NCI-H2081 (cell line): Measurements from ENCODE around the gene ZNF133.

Source experiments
- DNase-seq, 2 experiments: peaks; one replicate each; lab custom pipeline; 2025; lab: John Stamatoyannopoulos, UW

The ZNF133 gene

GRCh38 chr20:18362916-18363315, 74.6 kb downstream of the ZNF133 start:
- DNase-seq = no peak

DNA sequence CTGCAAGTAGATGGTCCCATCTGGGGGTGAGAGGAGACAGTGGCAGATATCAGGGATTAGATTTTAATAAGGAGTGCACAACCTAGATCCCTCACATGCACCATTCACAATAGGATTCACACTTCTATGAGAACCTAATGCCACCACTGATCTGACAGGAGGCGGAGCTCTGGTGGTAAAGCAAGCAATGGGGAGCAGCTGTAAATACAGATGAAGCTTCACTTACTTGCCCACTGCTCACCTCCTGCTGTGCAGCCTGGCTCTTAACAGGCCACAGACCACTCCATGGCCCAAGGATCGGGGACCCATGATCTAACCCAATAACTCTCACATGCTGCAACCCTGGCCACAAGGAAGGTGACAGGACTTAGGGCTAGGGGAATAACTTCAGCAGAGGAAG, 75.4 kb downstream of the ZNF133 start:
- no peak for DNase-seq

GRCh38 chr20:18364768-18365167, 76.4 kb downstream of the ZNF133 start:
- DNase-seq = no peak
